GM21447 (cell line): ENCODE results near the gene RPL37A.

Experiments
- ATAC-seq: cut with Tn5 transposase; IDR thresholded peaks from one replicate; pipeline ENCODE4 v1.9.1; 2021; ENCODE audit not compliant: unreplicated experiment

RPL37A gene

DNA sequence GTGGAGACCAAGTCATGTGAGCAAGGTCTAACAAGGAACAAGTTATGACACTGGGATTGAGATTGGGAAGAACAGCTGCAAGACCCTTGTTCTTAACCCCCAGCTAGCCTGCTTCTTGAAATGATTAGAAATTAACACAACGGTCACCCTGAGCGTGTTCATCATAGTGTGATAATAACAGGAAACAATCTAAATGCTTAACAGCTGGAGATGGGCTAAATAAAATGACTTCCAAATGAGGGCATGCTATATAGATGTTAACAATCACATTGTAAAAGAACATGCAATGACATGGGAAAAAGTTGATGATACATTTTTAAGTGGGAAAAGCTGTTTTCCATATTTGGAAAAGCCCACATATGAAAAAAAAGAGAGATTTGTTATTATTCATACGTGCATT, 47.6 kb downstream of the RPL37A start:
- ATAC-seq: no peak

DNA sequence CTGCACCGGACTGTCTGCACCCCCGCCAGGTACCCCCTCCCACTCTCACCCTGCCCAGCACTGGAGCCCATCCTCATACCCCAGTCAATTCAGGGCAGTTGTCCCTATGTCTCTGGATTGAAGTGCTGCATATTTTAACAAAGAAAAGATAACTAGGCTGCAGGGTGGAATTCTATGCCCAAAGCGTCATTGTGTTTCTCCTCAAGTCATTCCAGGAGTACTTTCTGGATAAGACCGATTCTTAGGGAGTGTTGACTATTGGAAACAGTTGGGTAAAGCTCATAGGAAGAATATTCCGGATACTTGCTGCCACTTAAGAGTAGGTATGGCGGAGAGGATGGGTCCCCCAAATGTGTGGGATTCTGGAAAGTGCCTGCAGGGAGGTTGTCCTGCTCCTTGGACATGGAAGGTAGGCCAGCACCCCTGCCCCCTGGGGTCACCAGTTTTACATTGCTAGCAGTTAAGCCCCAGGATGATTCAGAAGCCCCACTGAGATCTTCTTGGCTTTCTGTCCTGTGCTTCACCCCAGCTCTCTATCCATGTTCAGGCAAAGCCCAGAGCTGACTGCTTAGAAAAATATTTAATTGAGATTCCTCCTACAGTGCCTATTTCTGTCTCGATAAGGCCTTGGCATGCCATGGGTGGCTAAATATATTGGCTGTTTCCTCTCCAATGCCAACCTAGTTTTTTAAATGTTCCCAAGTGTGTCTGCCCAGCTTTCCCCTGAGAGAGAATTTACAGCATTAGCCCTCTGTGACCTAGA, 48.2 kb downstream of the RPL37A start:
- no peak for ATAC-seq

DNA sequence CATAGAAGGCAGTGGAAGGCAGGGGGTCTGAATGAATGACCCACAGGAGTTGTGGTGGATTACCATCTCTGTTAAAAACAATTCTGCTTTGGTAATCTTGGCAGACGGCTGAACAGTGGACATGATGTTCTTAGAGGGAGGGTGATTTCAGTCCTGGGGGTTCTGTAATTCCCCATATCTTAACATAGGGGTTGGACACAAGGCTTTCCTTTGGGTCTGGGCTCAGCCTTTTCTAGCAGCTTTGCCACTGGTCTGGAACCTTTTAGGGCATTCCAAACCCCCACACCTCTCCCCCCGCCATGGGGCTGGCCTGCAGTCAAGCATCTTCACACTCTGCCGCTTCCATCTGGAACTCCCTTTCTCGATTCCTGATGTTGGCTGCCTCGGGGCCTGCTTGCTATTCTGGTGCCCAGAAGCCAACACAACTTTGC, 50.3 kb downstream of the RPL37A start:
- no peak for ATAC-seq

DNA sequence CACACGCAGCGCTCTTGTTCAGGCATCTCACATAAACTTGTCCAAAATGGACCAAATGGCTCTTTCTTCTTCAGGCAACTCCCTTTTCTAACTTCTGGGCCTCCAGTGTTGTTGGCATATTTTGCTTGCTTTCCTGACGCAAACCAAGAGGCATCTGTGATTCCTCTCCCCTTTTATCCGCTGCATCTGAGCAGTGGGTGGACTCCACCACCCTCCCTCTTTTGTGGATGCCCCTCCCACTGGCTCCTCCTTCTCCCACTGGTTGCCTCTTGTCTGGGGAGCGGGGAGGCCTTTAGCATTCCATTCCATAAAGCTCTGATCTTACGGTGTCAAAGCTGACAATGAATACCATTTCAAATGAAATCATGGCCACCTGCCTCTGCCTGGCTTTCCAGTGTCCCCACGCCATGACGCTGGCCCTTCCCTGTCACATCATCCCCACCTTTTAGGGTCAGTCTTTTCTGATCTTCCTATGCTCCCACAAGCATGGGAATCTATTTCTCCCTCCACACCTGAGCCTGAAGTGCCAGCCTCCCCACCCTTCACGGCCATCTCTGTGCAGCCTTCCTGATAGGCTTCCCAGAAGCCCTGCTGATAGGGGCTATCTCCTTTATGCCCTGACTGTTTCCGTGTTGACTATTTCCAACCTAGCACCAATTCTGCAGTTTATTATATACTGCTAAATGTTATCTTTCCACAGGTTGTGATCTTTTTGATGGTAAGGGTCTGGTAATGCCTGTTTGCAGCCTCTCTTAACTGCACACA, 51.5 kb downstream of the RPL37A start:
- ATAC-seq: no peak

DNA sequence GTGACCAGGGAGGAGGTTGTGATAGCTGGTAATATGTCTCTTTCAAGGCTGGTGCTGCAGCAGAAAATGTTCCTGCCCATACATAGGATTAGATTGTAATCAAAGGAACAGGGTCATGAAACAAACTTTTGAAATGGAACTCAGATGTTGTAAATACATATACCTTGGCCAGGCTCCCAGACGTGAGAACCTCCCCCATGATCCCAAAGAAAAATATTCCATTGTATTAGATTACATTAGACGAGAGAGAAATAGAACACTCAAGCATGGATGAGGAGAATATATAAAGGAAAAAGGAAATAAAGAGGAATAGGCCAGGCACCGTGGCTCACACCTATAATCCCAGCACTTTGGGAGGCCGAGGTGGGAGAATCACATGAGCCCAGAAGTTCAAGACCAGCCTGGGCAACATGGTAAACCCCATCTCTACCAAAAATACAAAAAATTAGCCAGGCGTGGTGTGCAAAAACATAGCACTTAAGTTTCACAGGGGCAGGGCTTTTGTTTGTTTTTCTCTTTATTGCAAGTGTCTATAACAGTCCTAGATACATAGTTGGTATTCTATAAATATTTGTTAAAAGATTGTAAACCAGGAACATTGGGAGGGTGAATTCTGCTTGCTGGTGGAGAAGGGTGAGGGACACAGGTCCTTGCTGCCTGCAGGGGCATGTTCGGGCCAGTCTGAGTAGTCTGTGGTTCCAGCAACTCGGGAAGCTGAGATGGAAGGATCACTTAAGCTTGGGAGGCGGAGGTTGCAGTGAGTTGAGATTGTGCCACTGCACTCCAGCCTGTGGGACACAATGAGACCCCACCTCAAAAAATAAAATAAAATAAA, 52.8 kb downstream of the RPL37A start:
- ATAC-seq: no peak

DNA sequence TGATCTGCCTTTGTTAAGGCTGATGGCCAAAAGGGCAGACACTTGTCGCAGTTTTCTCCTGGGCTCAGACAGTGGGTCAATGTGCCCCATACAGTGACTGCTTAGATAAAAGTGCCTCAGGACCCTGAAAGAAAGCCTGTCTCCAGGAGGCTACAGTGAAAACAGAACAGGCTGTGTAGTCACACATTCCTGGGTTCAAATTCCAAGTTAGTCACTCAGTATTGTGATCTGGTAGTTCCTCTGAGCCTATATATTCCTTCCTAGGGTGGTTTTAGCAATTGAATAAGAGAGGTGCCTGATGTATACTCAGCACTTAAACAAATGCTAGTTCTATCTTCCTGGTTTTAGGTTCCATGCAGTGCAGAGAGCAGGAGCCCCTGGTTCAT, 54.4 kb downstream of the RPL37A start:
- no peak for ATAC-seq
